NCI-H187 treated with DMSO at 0.1 percent for 48 hours (cell line): ENCODE results near the gene RHBDL2.
"Not testable (repeated sequence)": the region's sequence is repeated elsewhere in the genome, so short reads cannot be mapped to it uniquely, and the experiment has no call there.

Source experiments
- DNase-seq: peaks from one replicate; lab custom pipeline; 2025; lab: John Stamatoyannopoulos, UW

Gene RHBDL2

GRCh38 chr1:38875811-38876210 is 65.8 kb downstream of the RHBDL2 start:
- DNase-seq = no peak

- peak; percentile 75 for DNase-seq
Measured at GRCh38 chr1:38873027-38873969, 68.3 kb downstream of the RHBDL2 start, which contains the start of gene MYCBP. Gene MYCBP, minus strand, starts transcription at chr1:38873348. Its CDS starts 43 bp downstream, at chr1:38873305.

- DNase-seq = no peak
Measured at GRCh38 chr1:38872401-38873026, 69.1 kb downstream of the RHBDL2 start.

- DNase-seq = no peak
Measured at GRCh38 chr1:38870996-38871395, 70.6 kb downstream of the RHBDL2 start.

GRCh38 chr1:38867208-38867607 is 74.4 kb downstream of the RHBDL2 start:
- DNase-seq = no peak

GRCh38 chr1:38865112-38865715 is 76.4 kb downstream of the RHBDL2 start:
- DNase-seq = no peak

GRCh38 chr1:38860454-38860795 is 81.2 kb downstream of the RHBDL2 start:
- DNase-seq = no peak

GRCh38 chr1:38859561-38860453 is 81.8 kb downstream of the RHBDL2 start, which contains the start of gene RRAGC:
Gene RRAGC, minus strand, starts transcription at chr1:38859772. Its CDS starts 126 bp downstream, at chr1:38859646.
- DNase-seq = peak; percentile 87

- no peak for DNase-seq
Measured at GRCh38 chr1:38858833-38859560, 82.6 kb downstream of the RHBDL2 start.

GRCh38 chr1:38852780-38853179 is 88.8 kb downstream of the RHBDL2 start:
- no peak for DNase-seq

- no peak for DNase-seq
Measured at GRCh38 chr1:38848071-38848470, 93.6 kb downstream of the RHBDL2 start.

GRCh38 chr1:38846210-38846609 is 95.4 kb downstream of the RHBDL2 start:
- no peak for DNase-seq

- DNase-seq = not testable (repeated sequence)
Measured at GRCh38 chr1:38845088-38845487, 96.5 kb downstream of the RHBDL2 start.

GRCh38 chr1:38840281-38840680 is 101.3 kb downstream of the RHBDL2 start:
- no peak for DNase-seq

- DNase-seq = no peak
Measured at GRCh38 chr1:38839363-38839762, 102.3 kb downstream of the RHBDL2 start.

GRCh38 chr1:38836316-38836715 is 105.3 kb downstream of the RHBDL2 start:
- not testable (repeated sequence) for DNase-seq
